PFSK-1 (cell line): ENCODE data around the gene VAPA.

Source experiments
- FOXP2 ChIP-seq: optimal IDR thresholded peaks from 2 replicates; pipeline ENCODE3; 2011; ENCODE audit warnings: borderline replicate concordance, control low read depth, inconsistent platforms; ENCODE audit not compliant: insufficient read depth; ENCODE audit errors: extremely low read length, extremely low read depth
- POLR2AphosphoS5 ChIP-seq: IDR thresholded peaks from 2 replicates; pipeline ENCODE4 v1.6.1; 2012; ENCODE audit warnings: low read depth, mild to moderate bottlenecking, control low read depth, low read length, moderate library complexity
- SIN3A ChIP-seq: IDR thresholded peaks from 2 replicates; pipeline ENCODE4 v1.6.1; 2012; ENCODE audit warnings: mild to moderate bottlenecking, low read length, moderate library complexity, borderline replicate concordance; ENCODE audit not compliant: insufficient read depth
- TAF1 ChIP-seq: IDR thresholded peaks from 2 replicates; pipeline ENCODE4 v1.6.1; 2012; ENCODE audit warnings: low read length, control low read depth, borderline replicate concordance; ENCODE audit not compliant: insufficient read depth
- TF ChIP-seq, protein P1 (sequence below), 2 experiments: IDR thresholded peaks; 2 replicates each; pipeline versions ENCODE4 v1.6.1 to v1.8.0; 2011 to 2012; ENCODE audit warnings: low read depth in 2 of 2, low read length in 2 of 2, control low read depth in 1 of 2, inconsistent platforms in 1 of 2, mild to moderate bottlenecking in 1 of 2, moderate library complexity in 1 of 2; ENCODE audit not compliant: insufficient read depth in 1 of 2

The VAPA gene

DNA sequence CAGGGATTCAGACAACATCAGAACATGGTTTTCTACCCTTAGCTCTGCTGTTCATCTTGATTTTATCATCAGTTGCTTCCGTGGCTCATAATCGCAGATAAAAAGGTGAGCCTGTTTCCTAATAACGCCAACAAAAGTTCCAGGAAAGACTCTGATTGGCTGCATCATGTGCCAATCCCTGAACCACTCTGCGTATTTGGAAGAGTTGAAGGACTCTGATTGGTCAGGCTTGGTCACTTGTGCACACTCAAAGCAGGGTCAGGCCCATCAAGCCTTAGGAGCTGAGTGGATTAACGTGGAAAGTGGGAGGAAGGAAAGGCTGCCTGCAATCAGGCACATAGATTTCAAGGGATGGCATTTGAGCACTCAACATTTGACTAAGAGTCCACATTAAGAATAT lies 16.7 kb upstream of the VAPA start:
- no peak for TF ChIP-seq TAF1
- TF ChIP-seq, protein P1, sequence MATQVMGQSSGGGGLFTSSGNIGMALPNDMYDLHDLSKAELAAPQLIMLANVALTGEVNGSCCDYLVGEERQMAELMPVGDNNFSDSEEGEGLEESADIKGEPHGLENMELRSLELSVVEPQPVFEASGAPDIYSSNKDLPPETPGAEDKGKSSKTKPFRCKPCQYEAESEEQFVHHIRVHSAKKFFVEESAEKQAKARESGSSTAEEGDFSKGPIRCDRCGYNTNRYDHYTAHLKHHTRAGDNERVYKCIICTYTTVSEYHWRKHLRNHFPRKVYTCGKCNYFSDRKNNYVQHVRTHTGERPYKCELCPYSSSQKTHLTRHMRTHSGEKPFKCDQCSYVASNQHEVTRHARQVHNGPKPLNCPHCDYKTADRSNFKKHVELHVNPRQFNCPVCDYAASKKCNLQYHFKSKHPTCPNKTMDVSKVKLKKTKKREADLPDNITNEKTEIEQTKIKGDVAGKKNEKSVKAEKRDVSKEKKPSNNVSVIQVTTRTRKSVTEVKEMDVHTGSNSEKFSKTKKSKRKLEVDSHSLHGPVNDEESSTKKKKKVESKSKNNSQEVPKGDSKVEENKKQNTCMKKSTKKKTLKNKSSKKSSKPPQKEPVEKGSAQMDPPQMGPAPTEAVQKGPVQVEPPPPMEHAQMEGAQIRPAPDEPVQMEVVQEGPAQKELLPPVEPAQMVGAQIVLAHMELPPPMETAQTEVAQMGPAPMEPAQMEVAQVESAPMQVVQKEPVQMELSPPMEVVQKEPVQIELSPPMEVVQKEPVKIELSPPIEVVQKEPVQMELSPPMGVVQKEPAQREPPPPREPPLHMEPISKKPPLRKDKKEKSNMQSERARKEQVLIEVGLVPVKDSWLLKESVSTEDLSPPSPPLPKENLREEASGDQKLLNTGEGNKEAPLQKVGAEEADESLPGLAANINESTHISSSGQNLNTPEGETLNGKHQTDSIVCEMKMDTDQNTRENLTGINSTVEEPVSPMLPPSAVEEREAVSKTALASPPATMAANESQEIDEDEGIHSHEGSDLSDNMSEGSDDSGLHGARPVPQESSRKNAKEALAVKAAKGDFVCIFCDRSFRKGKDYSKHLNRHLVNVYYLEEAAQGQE (IDR thresholded peaks at IDR 0.05; ENCODE audit: insufficient read depth in 1 of 2, low read depth in 2 of 2, low read length in 2 of 2): no peak
- no peak for TF ChIP-seq POLR2AphosphoS5
- no peak for TF ChIP-seq FOXP2
- no peak for TF ChIP-seq SIN3A

DNA sequence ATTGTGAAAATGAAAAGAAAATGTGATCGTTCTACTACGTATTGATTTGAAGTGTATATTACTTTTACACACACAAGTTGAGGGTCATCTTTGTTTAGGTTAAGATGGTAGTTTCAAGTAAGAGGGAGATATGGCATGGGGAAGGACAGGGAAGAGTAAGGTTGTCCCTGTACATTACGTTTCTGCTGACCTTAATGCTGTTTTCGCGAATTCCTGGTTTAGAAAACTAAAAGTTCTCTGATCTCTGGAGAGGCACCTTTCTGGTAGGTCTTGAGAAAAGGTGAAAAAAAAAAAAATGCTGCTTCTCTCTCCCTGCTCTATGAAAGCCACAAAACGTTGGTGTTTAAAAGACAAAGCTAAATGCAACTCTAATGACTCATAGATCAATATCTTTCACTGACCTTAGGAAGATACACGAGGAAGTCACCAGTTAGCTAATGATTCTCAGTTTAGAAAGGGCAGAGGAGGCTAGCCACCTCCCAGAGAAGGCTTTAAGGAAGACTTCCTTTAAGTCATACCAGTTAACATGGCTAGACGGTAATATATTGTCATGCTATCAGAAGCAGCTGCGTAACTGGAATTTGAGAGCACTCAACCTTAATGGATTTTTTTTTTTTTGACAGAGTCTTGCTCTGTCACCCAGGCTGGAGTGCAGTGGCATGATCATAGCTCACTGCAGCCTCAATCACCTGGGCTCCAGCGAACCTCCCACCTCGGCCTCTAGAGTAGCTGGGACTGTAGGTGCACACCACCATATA lies 14.8 kb upstream of the VAPA start:
- TF ChIP-seq, protein P1 (IDR thresholded peaks at IDR 0.05; ENCODE audit: insufficient read depth in 1 of 2, low read depth in 2 of 2, low read length in 2 of 2): no peak
- TF ChIP-seq POLR2AphosphoS5: no peak
- no peak for TF ChIP-seq SIN3A
- TF ChIP-seq FOXP2: no peak
- TF ChIP-seq TAF1: no peak

- TF ChIP-seq TAF1 (no peak), SIN3A (no peak)
These were observed 13.1 kb upstream of the VAPA start for GRCh38 chr18:9900699-9901098.

- no peak for TF ChIP-seq POLR2AphosphoS5
- no peak for TF ChIP-seq SIN3A
- no peak for TF ChIP-seq FOXP2
- TF ChIP-seq TAF1: no peak
- TF ChIP-seq, protein P1 (IDR thresholded peaks at IDR 0.05; ENCODE audit: insufficient read depth in 1 of 2, low read depth in 2 of 2, low read length in 2 of 2): no peak
These were observed 12.4 kb upstream of the VAPA start for GRCh38 chr18:9901377-9901776.

DNA sequence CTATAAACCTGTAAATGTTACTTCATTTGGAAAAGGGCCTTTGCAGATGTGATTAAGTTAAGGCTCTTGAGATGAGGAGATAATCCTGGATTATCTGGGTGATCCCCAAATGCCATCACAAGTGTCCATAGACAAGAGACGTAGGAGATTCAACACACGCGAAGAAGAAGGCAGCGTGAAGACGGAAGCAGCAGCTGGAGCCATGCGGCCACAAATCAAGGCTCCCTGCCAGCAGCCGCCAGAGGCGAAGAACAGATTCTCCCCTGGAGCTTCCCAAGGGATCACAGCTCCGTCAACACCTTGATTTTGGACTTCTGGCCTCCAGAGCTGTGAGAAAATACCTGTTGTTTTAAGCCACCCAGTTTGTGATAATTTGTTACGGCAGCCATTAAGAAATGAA lies 11.0 kb upstream of the VAPA start:
- TF ChIP-seq SIN3A: no peak
- TF ChIP-seq TAF1: no peak
- TF ChIP-seq POLR2AphosphoS5: no peak

DNA sequence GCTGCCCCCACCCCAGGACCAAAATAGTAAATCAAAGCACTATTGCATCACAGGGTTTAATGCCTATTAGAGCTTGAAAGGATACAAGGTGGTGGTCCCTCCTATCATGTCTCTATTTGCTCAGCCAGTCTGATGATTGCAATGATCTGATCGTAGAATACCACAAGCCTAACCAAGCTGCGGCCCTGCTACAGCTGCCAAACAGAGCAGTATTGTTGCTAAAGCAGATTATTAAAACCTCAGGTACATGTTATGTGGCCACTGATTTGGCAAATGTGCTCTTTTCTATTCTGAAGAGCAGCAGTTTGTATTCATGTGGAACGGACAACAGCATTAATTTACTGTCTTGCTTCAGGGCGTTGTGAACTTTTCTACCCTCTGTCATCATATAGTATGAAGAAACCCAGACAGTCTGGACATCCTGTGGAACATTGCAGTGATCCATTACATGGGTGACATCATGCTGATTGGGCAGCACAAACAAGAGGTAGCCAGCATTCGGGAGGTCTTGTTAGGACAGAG lies 8.4 kb upstream of the VAPA start:
- no peak for TF ChIP-seq TAF1
- TF ChIP-seq SIN3A: no peak
- no peak for TF ChIP-seq FOXP2
- TF ChIP-seq, protein P1 (IDR thresholded peaks at IDR 0.05; ENCODE audit: insufficient read depth in 1 of 2, low read depth in 2 of 2, low read length in 2 of 2): no peak
- no peak for TF ChIP-seq POLR2AphosphoS5
